T-helper 1 cell (primary cell): ENCODE results near the gene EDN1.

Experiments used
- DNase-seq, 5 donors: peaks; one replicate each; pipeline ENCODE4 v3.0.0-alpha.2; 2012 to 2020
- total RNA-seq, 4 donors: gene quantifications; one replicate each; lab custom pipeline; 2026; lab: John Stamatoyannopoulos, UW

The EDN1 gene
- total RNA-seq: 0.46 to 1.3 (median 0.64) reads per million in 4 donors

- DNase-seq: peak in 4 of 5 donors; percentile 15 to 52 (median 25)
Measured at GRCh38 chr6:12289933-12290820, at the start of gene EDN1. EDN1 (plus strand) TSS chr6:12290361; CDS start chr6:12290630, 269 bp downstream.

GRCh38 chr6:12241493-12242175 is 48.5 kb upstream of the EDN1 start:
- no peak for DNase-seq

- no peak for DNase-seq
Measured at GRCh38 chr6:12243169-12243568, 47.0 kb upstream of the EDN1 start.

- no peak for DNase-seq
Measured at GRCh38 chr6:12245360-12245759, 44.8 kb upstream of the EDN1 start.

DNA sequence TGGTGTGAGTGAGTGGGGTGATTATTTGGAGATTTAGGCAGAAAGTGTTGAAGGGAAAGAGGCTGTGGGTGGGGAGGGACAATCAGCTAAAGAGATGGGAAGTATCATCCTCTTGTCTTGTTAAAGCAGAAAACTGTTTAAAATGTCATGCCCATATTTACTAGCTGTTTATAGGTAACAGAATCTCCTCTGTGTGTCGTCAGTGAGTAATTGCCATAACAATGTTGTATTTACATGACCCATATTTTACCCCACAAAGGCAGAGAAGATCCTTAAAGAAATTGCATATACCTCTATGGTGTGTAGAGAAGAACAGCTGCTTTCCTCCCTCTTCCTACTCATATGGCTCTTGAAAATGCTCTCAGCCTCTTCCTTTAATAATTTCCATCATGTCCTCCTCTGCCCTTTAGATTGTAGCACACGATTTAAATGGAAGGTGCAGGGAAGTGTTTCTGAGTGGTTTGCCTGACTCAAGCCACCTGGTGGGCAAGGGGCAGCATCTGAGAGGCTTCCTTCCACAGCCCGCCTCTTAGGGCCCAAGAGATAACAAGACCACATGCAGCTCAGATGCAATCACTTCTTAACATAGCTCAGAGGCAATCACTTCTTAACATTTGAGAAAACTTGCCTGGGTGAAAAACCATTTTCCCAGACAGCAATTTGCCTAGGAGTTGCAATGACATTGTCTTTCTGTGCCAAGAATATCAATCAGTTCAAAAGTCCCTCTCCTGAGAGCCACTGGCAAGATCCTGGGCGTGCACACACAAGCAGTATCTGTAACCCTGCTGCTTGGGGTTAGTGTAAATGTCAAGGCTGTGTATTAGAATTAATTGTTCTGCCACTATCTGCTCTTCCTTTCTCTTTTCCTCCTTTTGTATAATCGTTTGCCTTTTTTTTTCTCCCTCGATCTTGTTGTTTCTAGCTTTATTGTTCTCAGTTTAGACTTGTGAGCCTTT is 44.1 kb upstream of the EDN1 start:
- no peak for DNase-seq

- no peak for DNase-seq
Measured at GRCh38 chr6:12246900-12247299, 43.3 kb upstream of the EDN1 start.

DNA sequence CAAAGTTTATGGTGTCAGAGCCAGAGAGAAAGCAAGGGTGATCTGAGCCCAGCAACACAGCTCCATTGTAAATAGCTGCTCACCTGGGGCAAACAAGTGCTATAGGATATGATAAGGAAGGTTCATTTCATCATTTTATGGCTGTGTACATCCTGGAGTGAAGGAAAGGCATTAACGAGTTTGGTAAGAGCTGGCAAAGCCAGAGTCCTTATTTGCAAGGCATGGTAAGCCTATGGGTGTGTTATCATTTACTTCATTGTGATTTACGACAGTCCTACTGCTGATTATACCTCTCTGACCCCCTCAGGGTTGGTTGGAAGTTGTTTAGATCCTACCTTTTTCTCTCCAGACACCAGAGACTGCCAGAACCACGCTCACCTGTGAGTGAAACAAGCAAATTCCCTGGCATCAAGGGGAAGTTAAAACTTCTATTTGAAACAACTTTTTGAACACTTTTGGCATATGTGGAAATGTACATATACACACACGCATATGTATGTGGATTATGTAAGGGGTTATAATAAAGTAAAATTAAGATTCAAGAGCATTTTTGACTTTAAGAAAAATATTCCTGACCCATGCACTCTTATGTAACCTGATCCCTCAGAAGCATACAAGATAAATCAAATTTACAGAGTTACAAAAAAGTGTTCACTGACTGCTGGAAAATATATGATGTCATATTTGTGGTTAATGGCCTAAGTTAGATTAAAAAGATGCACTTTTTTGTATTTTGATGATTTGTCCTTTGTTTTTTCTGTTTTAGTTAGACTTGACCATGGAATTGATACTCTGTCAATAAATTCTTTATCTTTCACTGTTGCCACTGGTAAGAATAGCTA is 40.4 kb upstream of the EDN1 start:
- DNase-seq: no peak

DNA sequence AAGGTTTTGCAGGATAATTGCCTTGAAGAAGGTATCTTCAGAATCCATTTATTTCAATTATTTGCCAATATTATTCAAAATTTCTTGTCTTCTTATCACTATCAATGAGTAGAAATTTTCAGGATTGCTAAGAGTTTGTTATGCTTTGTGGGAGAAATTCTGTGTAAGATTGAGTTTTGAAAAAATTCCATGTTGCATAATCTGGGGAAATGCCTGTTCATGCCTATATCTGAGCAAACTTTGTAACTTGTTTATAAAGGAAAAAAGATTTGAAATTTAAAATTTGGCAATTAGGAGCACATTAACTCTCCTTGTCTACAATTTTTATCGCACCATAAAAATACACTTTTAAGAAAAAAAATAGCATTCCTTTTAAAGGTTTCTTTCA is 39.8 kb upstream of the EDN1 start:
- DNase-seq: no peak

GRCh38 chr6:12254210-12254609 is 36.0 kb upstream of the EDN1 start:
- DNase-seq: no peak

GRCh38 chr6:12258191-12258590 is 32.0 kb upstream of the EDN1 start:
- DNase-seq: no peak

DNA sequence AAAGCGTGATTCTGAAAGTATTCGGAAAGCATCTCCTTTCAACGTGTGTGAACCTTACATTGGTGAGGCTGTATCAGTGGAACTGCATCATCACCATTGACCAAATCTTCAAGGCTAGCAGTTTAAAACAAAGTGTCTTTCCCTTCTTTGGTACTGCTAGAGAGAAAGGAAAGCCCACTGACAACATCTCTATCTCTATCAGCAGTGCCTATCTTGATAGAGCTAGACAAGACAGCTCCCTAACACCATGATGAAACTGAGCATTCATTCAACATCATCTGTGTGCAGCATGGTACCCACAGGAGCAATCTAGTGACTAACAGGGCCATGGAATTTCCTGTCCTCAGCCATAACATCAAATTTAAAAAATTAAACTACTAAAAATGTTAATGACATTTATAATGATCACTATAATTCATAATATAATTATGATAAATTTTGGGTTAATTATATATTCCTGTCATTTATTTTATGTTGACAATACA is 31.5 kb upstream of the EDN1 start:
- no peak for DNase-seq

- no peak for DNase-seq
Measured at GRCh38 chr6:12260458-12261093, 29.6 kb upstream of the EDN1 start.

- no peak for DNase-seq
Measured at GRCh38 chr6:12261502-12261901, 28.7 kb upstream of the EDN1 start.

GRCh38 chr6:12262236-12263061 is 27.7 kb upstream of the EDN1 start:
- no peak for DNase-seq

GRCh38 chr6:12263403-12263802 is 26.8 kb upstream of the EDN1 start:
- DNase-seq: no peak

- no peak for DNase-seq
Measured at GRCh38 chr6:12264671-12265070, 25.5 kb upstream of the EDN1 start.

- no peak for DNase-seq
Measured at GRCh38 chr6:12265296-12265695, 24.9 kb upstream of the EDN1 start.

GRCh38 chr6:12265791-12266190 is 24.4 kb upstream of the EDN1 start:
- no peak for DNase-seq

- DNase-seq: no peak
Measured at GRCh38 chr6:12266571-12266970, 23.6 kb upstream of the EDN1 start.

DNA sequence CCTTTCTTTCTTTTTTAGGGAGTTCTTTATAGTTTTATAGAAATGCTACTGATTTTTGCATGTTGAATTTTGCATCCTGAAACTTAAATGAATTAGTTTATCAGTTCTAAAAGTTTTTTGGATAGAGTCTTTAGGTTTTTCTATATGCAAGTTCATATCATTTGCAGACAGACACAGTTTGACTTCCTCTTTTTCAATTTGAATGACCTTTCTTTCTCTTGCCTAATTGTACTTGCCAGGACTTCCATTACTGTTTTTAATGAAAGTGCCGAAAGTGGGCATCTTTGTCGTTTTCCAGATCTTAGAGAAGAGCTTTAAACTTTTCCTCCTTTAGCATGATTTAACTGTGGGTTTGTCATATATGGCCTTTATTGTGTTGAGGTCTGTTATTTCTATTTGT is 21.1 kb upstream of the EDN1 start:
- no peak for DNase-seq
